GM21390 (cell line): ENCODE measurements around the gene HEY2.
A peak's percentile ranks its signal among the peaks of the same experiment; 100 is the strongest.
"Not testable (repeated sequence)": the region's sequence is repeated elsewhere in the genome, so short reads cannot be mapped to it uniquely, and the experiment has no call there.

ENCODE experiments used
- ATAC-seq: cut with Tn5 transposase; IDR thresholded peaks from one replicate; pipeline ENCODE4 v1.9.1; 2021; ENCODE audit not compliant: unreplicated experiment

HEY2 gene

DNA sequence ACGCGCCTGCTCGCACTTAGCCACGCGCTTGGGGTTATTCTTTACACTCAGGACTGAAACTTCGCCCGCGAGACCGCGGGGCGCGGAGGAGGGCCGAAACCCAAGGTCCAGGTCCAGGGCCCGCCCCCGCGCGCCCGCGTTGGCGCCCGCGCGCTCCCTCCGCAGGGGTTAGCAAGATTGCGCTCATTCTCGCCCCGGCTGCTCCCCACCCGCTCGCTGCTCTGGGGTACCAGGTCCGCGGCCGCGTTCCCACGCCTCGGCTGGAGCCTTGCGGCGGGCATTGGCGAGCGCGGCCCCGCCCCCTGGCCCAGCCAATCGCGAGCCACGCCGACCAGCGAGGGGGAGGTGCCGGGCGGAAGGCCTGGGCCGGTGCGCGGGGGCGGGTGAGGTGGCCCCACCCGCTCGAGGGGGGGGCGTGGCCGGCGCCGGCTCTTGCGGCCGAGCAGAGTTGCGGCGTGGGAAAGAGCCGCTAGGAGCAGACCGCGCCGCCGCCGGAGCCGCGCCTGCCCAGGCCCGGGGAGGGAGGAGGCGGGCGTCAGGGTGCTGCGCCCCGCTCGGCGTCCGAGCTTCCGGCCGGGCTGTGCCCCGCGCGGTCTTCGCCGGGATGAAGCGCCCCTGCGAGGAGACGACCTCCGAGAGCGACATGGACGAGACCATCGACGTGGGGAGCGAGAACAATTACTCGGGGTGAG lies at the start of gene HEY2:
TSS of gene HEY2 (plus strand) at position 460 of the 692 bp plus-strand sequence. CDS start at position 605, 145 bp downstream.
- ATAC-seq, result peak; percentile 80

DNA sequence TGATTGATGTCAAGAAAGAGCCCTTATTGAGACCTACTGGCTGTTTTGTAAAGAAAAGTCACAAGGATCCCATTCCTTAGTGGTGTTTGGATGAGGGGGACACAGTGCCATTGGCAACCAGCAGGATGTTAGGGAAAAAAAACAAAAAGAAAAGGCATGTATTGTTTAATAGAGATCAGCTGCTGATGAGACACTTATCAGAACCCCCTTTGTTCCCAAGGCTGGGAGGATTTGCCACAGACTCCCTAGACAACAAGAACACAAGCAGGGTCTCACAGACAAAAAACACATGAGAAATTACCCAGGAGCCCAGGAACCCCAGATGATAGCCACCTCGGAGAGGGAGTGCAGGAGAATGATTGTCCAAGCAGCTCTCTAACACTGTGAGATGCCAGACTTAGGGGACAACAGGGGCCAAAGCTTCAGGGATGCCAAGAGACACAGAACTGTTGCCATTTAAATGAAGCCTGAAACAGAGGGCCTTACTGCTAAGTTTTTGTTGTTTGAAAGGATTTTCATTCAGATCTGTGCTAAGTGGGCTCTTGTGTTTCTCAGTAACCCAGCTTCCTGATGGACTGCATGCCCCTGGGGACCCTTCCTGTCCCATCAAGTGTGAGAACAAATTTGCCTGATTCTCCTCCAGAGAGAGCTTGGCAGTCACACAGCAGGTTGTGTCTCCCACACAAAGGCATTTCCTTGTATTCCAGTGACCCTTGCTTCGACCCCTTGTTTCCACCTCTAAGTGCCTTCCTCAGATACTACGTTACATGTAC lies 48.7 kb upstream of the HEY2 start:
- ATAC-seq, result no peak

DNA sequence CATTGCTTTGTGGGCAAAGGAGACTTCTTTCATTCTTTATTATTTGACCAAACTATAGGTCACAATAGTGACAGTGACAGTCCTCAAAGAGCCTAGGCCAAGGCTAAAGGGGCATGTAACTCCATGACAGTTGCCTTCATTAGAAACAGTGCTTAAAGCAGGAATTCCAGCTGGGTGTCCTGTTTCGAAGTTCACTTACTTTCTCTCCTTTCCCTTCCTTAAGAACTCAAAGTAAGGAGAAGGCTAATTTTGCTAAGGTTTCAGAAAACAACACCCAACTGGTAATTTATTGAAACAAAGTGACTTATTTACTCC lies 48.1 kb upstream of the HEY2 start:
- no peak for ATAC-seq

DNA sequence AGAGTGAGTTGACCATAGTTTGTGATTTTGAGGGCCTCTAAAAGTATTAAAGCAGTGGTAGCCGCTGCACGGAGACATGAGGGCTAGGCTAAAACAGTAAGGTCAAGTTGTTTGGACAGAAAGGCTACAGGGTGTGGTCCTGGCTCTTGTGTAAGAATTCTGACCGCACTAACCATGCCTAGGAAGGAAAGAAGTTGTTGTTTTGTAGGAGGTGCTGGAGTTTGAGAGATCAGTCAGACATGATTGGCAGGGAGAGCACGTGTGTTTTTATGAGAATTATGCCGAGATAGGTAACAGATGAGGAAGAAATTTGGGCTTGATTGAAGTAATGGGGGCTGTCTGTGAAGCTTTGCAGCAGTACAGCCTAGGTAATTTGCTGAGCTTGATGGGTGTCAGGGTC lies 45.5 kb upstream of the HEY2 start:
- ATAC-seq, result not testable (repeated sequence)

DNA sequence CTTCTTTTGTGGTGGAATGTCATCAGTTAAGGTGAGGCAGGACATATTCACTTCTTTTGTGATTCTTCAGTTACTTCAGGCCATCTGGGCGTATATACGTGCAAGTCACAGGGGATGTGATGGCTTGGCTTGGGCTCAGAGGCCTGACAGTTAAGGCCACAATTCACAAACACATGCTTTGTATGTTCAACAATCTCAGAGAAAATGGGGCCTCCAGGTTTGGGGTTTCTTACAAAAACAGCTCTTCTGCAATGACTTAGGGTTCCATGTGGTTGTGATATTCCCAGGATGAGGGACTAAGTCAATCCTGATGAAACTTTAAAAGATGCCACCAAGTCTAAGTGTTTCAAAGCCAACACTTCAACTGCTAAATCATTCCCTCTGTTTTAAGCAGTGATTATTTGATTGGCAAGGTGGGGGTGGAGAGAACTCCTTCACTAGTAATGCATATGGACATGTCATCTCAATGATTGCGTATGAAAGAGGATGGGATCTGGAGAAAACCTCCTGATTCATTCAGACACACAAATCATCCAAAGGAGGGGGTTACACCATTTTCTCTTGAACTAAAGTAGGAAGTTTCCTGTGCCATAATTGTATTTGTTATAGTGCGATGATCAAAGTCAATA lies 41.7 kb upstream of the HEY2 start:
- ATAC-seq, result no peak

DNA sequence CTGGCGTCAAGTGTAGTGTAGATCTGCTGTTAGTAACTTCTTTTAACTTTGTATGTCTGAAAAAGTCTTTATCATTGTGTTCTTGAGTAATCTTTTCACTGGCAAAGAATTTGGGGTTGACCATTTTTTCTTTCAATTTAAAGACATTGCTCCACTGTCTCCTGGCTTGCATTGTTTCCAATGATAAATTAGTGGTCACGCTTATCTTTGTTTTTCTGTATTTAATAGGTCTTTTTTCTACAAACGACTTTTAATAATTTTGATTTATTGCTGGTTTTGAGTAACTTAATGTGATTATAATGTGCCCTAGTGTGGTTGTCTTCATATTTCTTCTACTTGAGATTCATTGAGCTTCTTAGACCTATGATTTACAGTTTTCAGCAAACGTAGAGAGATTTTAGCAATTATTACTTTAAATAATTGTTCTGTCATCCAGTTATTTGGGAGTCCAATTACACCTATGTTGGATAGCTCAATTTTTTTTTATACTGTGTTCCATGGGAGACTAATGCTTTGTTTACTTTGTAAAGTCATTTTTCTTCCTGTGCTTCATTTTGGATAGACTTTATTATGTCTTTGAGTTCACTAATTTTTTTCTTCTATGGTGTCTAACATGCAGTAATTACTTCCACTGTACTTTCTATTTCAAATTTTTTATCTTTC lies 38.3 kb upstream of the HEY2 start:
- no peak for ATAC-seq

DNA sequence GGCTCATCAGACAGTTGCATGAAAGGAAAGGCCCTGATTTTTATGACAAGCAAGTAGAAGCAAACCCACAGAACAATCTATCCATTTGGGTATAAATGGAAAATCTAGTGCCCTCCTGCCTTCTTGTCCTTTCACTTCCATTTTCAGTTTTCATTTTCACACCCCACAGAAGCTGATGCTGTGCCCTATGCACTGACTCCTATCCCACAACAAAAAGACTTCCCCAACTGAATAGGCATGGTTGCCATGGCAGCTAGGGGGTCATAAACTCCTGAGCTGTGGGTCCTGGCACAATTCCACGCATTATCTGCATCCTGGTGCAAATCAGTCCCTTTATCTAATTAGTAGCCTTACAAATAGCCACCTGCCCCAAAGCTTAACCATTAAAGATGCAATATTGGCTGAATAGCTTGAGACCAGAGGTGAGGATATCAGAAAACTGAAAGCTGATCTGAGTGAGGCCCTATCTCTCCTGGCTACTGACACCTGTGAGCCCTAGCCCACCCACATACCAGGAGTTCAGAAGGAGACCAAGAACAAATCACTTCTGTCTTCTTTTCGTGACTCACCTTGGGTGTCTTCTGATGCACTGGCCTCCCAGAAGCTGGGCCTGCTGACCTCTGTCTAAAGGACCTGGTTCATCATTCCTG lies 34.9 kb upstream of the HEY2 start:
- ATAC-seq, result peak; percentile 55

DNA sequence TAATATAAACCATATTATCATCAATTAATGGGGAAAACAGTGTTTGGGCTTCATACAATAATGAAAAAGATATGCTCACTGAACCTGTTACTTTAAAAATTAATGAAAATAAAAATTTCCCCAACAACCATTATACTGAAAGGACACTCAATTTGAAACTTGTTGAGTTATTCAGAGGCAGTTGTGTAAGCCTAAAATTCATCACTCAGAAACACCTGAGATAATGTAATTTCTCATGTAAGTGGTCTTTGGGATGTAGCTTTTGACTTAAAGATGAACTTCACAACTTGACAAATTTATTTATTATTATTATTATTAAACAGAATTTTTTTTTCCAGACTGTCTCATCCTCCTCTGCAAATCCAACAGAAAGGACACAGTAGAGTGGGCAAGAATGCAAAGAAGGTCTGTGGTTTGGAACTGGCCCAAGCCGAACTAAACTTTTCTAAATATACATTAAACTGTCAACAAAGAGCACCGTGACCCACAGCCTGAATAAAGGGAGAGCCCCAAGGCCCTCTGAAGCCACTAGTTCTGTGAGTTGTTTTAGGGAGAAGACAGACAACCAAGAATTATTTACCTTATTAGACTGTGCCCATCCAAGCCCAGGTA lies 32.2 kb upstream of the HEY2 start:
- ATAC-seq, result peak; percentile 81

DNA sequence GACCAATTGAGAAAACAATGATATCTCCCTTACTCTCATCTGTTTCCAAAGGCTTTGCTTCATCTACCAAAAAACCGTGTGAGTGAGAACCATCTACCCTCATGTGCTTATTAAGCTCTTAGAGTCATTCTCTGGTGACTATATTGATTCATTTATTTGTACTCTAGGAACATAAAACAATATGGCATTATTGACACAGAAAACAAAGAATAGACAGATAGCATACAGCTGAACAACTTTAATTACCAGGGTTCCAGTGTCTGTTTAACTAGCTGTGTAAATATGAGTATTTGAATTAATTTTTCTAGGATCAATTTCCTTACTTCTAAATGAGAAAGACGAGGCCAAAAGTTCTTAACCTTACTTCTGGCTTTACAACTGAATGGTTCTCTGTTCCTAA lies 31.3 kb upstream of the HEY2 start:
- no peak for ATAC-seq

DNA sequence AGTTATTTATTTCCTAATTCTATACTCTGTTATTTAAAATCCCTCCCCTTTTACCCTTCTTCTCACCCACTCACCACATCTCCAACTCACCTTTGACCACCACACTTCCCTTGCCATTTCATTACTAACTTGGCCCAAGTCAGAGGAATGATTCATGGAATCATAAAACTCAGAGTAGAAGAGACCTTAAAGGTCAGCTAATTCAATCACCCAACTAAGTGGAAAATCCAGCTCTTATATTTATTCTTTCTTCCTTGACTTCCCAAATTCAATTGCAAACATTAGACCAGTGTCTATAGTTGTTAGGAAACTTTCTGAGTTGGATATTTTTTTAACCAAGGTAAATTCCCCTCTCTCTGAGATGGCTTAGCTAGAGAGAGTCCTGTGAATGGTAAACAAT lies 26.5 kb upstream of the HEY2 start:
- ATAC-seq, result no peak

DNA sequence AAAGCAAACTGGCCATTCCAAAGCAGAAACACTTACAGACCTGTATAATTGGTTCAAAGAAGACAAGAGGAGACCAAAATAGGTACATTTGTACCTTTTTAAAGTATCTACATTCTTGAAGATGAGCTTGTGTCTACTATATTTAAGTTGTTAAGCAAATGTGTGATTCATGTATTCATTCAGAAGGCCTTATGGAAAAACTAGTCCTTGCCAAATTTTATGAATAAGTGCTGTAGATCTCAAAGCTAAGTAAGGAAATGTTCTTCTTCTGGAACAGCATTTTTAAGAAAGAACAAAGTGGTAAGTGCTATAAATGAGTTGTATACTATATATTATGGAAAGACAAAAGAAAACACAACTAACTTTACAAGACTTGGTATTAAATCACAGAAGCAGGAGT lies 22.2 kb upstream of the HEY2 start:
- no peak for ATAC-seq

DNA sequence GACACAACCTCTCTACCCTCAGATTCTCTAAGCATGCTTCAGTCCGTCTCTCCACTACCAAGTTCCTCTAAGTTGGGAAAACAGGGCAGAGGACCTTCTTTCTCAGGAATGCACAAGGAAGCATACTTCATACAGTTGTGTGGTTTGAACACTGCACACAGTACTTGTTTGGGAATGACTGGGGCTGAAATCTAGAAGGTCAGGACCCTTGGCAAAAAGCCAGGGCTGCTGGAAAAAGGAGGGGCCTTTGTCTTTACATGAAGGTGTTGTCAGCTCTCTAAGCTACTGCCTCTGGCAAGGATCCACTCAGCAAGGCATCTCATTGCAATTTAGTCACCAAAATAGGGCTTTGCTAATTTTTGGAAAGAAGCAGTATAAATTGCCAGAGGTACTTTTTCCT lies 20.7 kb upstream of the HEY2 start:
- ATAC-seq, result no peak

DNA sequence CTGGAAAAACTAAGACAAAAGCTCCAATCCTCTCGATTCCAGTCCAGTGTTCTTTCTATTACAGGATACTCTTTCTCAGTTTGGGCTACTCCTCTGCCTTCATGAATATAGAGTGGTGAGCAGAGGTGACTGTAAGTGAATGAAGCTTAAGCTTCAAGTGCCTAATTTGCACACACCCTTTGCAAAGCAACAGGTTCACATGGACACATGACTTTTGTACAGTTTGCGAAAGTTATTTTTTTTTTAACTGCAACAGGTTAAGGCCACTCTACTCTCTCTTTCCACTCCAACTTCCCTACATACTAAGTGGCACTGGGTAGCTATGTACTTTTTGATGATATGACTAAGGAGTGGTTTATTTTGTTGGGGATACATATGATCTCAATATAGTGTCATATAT lies 19.4 kb upstream of the HEY2 start:
- ATAC-seq, result no peak

DNA sequence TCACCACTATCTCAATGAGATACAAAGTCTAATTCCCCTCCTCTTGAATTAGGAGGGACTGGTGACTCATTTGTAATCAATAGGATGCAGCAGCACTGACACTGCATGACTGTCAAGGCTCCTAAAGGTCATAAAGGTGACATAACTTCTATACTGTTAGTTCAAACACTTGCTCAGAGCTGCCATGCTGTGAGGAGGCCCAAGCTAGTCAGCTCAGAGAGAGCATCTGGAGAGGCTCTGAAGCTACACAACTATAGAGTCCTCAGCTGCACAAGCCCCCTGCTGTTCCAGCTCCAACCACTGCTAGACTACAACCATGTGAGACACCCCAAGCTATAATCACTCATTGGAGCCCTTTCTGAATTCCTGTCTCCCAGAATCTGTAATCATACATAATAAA lies 17.0 kb upstream of the HEY2 start:
- no peak for ATAC-seq

DNA sequence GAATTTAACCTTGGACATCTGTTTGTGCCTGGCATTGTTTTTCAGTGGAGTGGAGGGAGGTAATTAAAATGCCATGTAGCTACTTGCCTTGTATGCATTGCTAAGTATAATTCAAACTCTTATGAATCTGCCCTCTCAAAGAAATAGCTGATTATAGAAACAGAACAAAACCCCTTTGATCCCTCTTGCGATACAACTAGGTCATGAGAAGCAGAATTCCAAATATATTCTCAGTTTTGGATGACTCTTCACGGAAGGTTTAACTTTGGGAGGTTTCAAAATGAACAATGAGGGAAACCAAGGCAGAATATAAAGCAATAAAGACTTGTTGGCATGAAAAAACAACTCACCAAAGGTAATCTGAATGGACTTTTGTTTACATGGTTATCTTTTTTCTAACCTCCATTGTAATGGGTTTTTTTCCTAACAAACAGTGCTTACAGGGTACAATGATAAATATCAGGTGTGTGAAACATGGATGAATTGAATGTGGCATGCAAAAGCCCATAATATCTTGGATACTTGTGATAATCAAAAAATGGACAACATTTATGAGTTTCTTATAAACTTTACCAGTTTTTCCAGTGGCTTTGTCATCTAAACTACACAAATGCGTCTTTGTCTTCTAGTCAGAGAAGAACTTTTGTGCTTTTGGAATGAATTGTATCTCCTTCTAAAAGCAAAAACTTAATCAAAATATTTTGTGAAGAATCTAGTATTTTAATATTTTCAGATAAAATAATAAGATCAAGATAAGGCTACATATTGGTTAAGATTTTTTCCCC lies 15.7 kb upstream of the HEY2 start:
- no peak for ATAC-seq

DNA sequence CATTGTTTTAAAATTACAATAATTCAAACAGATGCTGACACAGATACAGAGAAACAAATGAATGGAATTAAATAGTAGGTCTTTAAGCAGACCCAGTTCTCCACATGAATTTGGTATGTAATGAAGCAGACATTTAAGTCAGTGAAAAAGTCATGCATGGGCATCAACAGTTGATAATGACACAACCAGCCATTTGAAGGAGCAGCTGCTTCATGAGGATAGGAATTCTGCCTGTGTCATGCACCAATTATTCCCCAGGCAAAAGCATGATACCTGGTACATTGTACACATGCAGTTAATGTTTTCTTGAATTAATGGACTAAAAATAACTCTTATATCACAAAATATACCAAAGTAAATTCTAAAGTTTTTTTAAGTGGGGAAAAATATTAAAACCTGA lies 11.2 kb upstream of the HEY2 start:
- ATAC-seq, result no peak

DNA sequence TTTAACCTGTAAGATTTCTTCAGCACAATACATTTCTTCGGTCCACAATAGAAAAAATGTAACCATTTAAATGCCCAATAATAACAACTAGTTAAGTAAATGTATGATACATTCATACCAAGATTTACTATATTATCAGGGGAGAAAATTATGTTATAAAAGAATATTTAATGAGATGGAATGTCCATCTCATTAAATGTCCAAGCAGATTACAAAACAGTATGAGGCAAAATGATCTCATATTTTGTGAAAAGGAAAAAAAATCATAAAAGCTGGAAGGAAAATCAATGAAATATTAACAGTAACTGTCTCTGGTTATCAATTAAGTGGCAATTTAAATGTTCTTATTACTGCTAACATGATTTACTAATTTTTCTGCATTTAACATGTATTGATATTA lies 10.1 kb upstream of the HEY2 start:
- ATAC-seq, result no peak

DNA sequence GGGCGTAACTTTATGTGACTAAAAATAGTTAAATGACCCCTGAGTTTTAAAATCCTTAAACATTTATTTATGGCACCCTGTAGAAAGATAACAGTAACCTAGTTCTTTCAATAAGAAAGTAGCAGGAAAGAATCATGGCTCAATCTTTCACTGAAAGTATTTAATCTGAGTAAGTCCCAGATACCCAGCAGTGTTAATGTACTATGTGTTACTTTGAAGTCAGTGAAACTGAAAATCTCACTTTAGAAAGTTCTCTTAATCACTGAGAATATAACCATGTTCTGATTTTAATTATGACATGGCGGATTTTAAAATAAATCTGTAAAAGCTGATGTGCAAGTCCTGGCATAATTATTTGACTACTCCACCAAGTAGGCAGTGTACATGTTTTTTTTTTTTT lies 8.1 kb upstream of the HEY2 start:
- ATAC-seq, result peak; percentile 51

DNA sequence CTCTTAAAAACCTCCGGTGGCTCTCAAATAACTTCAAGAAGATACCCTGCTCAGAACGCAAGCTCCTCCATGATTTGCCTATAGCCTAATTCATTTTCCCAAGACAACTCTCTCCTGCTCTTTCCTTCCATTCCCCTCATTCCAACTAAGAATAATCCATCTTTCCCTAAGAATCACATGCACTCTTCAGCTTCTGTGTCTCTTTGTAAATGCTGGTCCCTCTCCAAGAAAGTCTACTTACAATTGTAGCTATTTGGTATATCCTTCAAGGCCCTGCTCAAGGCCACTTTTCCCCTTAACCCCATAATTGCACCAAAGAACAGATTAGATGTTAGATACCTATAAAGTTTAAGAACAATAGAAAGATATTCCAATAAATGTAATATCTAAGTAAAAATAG lies 7.4 kb upstream of the HEY2 start:
- no peak for ATAC-seq

DNA sequence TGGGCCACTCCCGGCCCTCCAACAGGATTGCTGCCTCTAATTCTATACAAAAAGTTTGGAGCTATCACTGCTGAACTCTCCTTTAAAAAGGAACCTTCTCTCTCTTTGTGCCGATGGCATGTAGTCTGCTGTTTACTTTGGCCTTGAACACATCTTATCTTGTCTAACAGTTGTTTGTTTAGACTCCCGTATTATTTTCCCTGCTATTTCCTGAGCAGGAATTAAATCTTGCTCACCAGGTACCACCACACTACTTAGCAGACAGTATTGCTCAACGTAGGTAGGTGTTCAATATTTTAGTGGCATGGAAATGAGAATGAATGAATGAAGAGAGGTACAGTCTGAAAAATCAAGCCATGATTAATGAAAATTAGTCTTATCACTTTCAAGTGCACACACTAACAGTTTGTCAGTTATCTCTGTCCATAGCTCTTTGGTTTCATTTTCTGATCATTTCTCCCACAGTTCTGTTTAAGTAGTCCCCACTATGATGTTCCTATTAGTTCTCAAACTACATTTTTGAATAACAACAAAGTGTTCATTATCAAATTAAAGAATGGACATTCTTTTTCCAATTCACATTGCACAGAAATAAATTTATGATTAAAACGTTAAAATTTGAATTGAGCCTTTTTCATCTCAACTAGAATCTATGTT lies 6.8 kb upstream of the HEY2 start:
- ATAC-seq, result no peak
